SK-N-DZ (cell line): Measurements from ENCODE around the gene DDX1. TPM values are rescaled to one million over a fixed set of nuclear protein-coding genes. Genes with fewer than 3 reads are reported as not detected.
"Not testable (repeated sequence)": the region's sequence is repeated elsewhere in the genome, so short reads cannot be mapped to it uniquely, and the experiment has no call there.

ENCODE experiments used
- DNase-seq: peaks from one replicate; pipeline ENCODE4 v3.0.0-alpha.2; 2015; ENCODE audit warnings: low spot score
- polyA plus RNA-seq, 2 experiments: library from polyadenylated mRNA; depleted of rRNA; stranded (reverse); fragments of >200 nt; gene quantifications; 2 replicates each; pipeline ENCODE4 v1.2.3, GENCODE V29; 2014

The DDX1 gene
- polyA plus RNA-seq (2014; cell fraction: cytosol; rRNA removed) = 5,002 and 5,638 TPM in 2 replicates
- polyA plus RNA-seq (2014; cell fraction: nucleus; rRNA removed) = 4,616 and 5,818 TPM in 2 replicates

DNA sequence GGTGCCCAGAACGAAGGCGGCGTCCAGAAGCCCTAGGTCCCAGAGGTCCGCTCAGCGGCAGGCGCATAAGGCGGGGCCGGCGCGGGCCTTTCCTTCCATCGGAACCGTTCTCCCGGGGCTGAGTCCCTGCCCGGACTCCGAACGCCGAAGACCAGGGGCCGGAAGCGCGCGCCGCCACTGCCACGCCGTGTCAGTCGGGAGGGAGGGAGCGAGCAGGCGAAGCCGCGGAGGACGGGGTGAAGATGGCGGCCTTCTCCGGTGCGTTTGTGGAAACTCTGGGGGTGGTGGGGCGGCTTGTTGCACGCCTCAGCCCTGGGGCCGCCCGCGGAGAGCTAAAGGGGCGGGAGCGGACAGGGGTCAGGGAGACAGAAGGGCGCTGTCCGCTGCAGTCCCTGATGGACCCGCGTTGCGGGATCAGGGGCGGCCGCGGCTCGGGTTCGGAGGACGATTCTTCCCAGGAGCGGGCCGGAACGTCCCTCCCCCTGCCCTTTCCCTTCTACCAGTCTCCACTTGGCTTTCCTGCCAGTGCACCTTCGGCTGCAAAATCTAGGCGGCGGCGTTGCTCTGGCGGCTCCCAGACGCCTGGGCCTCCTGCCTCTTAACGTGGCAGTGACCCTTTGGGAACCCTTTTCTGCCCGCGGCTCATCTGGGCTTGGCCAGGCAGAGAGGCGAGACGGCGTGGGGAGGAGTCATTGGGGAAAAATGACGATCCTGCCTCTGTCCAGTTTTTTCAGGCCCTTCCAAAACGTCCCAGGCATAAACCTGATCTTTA, at the start of gene DDX1:
DDX1 (plus strand) TSS at position 177 of the 772 bp plus-strand sequence; CDS start at position 243, 66 bp downstream.
- no peak for DNase-seq

DNA sequence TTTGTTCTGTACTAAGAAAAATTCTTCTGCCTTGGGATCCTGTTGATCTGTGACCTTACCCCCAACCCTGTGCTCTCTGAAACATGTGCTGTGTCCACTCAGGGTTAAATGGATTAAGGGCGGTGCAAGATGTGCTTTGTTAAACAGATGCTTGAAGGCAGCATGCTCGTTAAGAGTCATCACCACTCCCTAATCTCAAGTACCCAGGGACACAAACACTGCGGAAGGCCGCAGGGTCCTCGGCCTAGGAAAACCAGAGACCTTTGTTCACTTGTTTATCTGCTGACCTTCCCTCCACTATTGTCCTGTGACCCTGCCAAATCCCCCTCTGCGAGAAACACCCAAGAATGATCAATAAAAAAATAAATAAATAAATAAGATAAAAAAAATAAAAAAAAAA, 49.4 kb upstream of the DDX1 start:
- DNase-seq = not testable (repeated sequence)

DNA sequence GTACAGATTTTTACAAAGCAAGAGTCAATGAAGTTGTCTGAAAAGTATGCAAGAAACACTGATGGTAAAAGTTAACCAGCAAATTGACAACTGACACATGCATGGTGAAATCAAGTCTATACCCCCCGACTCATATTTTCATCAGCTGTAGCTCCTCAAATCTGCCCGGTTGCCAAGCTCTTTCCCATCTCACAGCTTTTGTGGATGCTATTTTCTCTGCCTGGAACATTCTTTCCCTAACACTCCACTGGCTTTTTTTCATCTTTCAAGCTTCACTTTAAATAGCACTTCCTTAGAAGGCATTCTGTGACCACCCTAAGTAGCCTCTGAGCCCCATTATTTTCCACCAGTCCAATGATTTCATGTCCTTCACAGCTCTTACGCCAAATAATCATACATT, 48.6 kb upstream of the DDX1 start:
- no peak for DNase-seq

DNA sequence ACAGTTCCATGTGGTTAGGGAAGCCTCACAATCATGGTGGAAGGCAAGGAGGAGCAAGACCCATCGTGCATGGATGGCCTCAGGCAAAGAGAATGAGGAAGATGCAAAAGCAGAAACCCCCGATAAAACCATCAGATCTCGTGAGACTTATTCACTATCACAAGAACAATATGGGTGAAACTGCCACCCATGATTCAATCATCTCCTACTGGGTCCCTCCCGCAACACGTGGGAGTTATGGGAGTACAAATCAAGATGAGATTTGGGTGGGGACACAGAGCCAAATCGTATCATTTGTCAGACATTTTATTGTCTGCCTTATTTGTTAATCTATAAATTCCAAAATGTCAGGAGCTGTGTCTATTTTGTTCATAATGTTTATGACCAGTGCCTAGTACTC, 48.1 kb upstream of the DDX1 start:
- DNase-seq = peak; percentile 90

DNA sequence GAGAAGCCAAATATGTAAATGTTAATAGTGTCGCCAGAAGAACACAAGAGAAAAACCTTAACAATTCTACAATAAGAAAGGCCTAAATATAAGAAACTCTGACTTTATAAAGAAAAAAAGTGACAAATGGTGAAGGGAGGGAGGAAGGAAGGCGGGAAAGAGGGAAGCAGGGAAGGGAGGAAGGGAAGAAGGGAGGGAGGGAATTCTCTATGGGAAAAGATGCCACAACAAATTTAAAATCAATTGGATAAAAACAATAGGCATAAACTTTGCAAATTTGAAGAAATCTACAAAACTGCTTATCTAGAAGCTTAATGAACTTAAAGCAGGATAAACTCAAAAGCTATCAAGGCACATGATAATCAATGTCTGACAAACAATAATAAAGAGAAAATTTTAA, 47.4 kb upstream of the DDX1 start:
- DNase-seq = peak; percentile 89

DNA sequence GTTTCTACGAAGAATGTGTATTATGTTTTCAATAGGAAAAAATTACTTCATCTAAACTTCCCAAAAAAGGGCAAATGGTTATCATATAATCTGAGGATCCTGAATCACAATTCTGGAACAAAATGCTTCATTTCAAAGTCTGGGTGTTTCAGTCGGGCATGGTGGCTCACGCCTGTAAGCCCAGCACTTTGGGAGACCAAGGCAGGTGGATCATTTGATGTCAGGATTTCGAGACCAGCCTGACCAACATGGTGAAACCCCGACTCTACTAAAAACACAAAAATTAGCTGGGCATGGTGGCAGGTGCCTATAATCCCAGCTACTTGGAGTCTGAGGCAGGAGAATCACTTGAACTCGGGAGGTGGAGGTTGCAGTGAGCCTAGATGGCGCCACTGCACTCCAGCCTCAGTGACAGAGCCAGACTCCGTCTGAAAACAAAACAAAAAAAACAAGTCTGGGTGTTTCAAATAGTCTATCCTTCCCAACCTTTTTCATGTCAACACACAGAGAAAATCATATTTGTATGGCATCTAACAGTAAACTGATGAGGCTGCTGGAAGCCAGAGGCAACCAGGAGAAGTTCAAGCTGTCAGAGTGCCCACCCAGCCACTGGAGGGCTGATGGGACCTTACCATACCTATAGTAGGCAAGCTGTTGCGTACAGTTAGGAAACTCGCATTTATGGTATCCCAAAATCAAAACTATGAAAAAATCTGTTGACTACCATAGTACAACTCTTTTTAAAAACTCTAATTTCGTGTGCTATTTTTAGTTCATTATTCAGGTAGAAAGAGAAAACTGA, 45.2 kb upstream of the DDX1 start:
- peak; percentile 91 for DNase-seq

DNA sequence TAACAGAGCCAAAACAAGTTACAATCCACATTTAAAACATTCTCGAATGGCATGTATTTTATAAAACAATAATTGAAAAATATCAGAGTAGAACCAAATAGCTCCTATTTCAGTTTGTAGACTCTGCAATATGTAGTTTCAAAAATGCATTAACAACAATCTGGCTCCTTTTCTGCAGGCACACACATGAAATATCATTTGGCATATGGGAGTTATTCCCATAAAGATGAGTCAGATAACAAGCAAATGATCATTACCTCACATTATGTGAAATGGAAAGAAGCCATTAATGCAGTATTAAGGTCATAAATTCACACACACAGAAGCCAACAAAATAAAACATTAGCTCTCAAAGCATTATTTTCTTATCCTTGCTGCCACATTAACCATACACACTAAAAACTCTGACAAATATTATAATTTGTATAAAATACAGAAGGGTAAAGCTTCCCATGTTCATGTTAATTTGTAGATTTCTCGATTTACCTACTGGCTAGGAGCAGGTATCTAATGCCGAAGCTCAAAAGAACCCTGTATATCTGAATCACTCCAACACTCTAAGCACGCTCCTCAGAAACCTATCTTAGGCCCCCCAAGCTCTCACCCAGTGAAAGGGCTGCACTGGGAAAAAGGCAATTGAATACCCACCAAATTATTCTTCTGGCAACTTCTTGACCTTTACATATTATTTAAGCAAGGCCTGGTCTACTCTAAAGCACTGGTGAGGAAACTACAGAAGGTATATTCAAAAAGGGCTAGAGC, 44.4 kb upstream of the DDX1 start:
- peak; percentile 90 for DNase-seq

DNA sequence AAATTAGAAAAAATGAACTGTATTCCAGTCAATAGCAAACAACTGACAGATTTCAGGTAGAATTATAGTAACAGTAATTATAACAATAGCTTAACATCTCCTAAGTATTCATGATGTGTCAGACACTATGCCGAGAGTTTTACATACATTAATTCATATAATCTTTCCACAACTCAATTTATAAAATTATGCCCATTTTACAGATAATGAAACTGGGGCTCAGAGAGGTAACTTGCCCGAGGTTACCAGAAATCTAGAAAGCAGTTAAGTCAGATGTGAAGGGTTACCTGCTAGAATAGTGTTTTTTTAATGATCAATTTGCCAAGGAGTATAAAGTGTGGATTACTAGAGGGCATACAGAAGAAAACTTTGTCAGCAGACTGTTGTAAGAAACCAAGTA, 42.7 kb upstream of the DDX1 start:
- DNase-seq = peak; percentile 90

DNA sequence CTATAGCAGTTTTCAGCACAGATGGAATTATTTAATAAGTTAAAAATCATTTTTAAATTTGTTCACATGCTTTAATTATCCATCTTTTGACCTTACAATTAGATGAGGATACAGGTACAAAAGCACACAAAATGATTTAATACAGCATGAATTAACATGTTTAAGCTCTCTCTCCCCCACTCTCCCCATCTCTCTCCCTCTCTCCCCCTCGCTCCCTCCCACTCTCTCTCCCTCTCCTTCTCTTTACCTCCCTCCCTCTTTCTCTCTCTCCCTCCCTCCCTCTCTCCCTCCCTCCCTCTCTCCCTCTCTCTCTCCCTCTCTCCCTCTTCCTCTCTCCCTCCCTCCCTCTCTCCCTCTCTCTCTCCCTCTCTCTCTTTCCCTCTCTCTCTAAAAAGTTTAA, 38.1 kb upstream of the DDX1 start:
- DNase-seq = no peak

DNA sequence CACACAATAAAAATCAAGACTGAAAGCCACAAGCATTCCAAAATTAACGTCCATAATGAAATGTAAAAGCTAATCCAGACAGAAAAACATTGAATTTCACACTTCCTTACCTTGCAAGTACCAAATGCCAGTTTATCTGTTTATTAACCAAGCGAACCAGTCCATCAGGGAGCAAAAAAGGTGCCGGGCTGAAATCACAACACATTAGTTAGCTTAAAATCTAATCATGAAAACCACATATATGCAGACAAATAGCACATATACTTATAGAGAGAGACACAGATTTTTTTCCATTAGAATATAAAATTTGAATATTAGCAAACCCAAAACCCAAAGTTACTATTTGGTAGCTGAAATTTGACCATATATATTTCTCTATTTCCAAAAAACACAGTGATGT, 37.7 kb upstream of the DDX1 start:
- peak; percentile 90 for DNase-seq

DNA sequence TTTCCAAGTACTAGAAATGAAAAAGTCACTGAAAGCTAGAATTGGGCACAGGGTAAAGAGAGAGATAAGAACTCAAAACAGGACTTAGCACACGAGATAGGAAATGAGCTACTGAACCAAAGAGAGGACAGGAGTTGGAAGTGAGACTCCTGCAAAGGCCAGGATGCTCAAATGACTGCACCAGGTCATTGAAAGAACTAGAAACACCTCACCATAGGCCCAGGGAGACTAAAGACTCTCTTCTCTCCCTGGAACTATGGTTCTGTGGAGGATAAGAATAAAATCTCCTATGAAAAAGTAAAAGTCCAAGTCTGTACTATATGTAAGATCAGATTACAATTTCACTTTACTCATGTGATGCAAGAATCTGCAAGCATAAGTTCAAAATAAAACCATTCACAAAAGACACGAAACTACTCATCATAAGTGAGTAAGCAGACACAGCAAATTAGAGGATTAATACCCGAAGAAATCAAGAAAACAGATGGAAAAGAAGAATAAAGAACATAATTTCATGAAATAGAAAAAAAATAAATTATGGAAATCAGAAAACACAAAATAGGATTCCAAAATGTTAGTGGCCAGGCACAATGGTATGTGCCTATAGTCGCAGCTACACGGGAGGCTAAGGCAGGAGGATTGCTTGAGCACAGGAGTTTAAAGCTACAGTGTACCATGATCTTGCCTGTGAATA, 37.0 kb upstream of the DDX1 start:
- peak; percentile 90 for DNase-seq

DNA sequence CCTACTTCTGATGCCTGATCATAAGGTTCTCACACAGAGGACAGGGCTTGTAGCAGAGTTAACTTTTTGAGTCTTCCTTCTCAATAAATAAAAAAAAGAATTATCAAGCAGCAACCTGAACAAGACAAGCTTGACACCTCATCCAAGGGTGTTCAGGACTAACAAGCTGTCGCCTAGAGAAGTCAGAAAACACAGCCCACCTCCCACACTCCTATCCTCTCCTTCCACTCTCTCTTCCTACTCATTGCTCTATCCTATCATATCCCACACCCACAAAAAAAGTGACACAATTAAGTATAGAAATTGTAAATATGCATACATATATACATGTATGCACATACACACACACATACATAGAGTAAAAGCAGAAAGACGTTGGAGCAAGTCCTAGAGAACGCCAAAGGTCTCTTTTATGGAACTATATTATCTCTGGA, 35.9 kb upstream of the DDX1 start:
- DNase-seq = peak; percentile 88

DNA sequence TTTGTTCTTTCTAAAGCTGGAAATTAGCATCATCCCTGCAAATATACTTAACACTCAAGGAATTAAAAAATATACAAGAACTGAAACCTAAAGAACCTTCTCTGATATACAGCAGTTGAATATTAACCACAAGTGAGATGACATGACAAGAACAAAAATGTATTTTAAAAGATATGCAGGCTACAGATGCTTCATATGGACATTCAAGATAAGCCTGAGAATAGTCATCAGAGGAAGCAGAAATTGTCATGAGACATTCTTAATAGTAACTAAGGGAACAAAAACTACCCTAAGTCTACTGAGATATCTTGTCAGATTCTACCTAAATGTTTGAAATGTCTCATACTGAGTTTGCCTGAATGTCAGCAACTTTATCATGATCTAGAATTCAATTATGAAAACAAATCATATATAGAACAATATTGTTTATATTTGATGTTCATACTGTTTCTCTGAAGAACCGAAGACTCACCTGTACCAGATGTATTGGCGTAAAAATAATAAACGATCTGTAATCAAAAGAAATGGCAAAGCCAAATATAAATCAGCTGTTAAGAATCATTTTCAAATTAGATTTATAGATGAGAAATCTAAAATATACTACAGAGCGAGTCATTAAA, 35.2 kb upstream of the DDX1 start:
- DNase-seq = peak; percentile 88

DNA sequence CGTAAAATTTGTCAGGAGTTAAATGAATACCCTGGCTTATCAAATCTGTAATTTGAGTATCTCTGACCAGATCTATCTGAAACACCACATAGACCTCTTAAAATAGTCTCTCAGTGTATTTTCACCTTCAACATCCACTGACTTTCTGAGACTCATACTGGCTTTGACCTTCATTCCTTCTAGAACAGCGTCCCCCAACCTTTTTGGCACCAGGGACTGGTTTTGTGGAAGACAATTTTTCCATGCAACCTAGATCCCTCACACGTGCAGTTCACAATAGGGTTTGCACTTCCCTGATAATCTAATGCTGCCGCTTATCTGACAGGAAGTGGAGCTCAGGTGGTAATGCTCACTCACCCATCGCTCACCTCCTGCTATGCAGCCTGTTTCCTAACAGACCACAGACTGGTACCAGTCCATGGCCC, 33.8 kb upstream of the DDX1 start:
- no peak for DNase-seq

DNA sequence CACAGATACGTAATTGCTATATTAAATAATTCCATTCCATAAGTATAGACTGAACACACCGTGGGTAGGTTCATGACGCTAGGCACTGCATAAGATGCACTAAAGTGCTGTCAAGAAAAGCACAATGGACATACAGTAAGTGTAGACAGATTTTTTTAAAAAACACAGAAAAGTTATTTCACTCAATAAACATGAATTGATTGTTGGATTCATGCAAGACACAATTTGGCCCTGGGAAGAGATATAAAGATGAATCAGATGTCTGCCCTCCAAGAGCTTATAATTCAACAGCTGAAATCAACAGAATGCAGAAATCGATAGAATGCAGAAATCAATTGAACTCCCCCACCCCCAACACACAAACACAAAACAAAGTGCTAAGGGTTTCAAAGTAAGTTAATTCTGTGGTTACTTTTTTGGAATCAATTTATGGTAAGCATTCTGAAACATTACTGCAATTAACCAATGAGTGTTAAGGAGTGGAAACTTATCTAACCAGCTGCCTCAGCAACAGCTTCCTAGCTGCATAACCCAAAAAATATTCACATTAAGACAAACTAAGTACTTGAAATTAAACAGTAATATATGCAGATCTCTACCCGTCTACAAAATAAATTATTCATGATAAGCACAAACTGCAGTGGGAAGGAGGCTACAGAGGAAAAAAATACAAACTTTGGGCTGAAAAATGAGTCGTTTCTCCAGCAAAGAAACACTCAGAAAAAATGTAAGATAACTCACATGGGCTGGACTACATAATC, 32.1 kb upstream of the DDX1 start:
- DNase-seq = peak; percentile 90

DNA sequence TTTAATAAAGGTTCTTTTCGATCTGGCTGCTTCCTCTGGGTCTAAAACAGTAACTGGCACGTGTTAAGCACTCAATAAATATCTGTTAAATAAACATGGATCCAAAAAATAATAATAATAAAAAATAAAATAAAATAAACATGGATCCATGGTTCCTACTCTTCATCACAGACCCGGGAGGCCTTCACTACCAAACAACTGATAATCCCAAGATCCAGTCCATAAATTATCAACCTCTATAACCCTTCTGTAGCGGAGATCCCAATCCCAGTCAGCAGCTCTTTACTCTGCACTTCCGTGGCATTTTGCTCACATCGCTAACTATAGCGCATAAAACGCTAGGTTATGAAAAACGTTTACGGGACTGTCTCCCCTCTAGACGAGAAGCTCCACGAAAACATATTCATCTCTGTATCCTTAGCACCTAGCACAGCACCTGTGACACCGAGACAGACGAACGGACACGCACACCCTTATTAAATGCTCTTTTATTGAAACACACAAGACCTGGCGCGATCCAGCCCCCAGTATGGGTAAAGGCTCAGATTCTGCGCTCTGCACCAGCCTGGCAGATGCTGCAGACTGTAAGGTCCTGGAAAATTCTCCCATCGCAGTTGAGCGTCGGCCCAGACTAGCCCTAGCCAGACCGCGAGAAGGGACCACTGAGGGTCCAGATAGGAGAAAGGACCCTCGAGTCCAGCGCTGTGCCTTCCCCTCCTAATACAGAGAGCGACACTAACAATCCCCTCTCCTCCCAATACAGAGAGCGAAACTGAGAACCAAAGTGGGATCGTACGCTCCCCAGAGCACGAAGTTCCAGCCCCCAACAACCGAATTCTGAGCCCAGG, 31.3 kb upstream of the DDX1 start:
- peak; percentile 90 for DNase-seq

DNA sequence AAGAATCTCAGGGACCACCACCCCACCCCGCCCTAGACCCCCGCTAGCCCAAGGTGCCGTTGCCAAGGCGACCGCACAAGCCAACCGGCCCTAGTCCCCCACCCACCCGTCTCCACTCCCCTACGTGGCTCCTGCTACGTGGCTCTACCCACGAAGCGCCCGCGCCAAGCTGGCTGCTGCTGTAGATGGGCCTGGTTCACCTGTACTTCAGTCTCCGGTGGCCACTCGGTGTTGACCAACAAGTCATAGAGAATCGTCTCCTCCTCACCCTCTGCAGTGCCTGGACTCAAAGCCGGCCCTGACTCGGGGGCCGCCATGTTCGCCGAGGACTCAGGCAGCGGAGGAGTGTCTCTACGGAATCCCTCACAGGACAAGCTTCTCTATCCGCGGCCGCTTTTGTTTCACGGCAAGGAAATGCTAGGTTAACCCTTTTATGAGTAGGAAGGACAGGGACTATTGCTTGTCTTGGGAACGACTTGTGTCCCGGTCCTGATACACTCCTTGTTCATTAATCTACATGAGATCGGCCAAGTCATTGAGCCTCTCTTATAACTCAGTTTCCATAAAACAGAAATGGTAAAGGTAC, 30.6 kb upstream of the DDX1 start, which contains the start of gene NBAS:
NBAS (minus strand) TSS at position 347 of the 586 bp plus-strand sequence; CDS start at position 317, 30 bp downstream.
- no peak for DNase-seq

DNA sequence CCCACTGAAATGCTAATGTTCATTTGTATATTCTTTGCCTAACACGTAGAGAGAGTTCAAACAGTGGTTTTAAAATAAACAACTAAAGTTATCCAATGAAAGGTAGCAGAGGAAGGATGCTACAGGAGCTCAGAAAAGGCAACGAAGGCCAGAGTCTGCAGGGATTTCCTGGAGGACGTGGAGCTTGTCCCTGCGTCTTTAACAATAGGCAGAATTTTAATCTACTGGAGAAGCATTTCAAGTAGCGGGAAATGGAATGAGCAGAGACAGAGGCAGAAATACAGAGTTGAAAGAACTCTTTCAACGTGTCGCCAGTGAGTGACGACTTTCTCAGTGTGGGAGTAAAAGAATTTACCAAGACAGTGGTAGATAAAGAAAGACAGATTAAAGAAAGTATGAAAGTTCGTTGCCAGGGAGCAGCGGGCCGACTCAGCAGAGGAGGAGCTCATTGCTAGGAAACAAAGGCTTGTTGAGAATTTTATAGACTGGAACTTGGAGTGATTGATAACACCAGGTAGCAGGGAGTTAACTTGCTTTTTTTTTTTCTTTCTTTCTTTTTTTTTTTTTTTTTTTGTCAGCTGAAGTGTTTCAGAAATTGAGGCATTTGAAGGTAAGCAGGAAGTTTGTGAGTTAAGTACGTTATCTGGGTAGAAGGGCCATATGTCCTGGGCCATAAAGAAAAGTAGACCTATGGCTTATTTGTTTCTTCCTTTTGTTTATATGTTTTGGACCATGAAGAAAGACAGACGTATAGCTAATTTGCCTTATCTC, 29.9 kb upstream of the DDX1 start:
- DNase-seq = no peak
